GM12865 (cell line): ENCODE measurements around the gene KDM4B.

Experiments used
- DNase-seq: peaks from one replicate; pipeline ENCODE4 v3.0.0; 2010; ENCODE audit warnings: low read depth
- H3K4me3 ChIP-seq: 2 replicates; pipeline ENCODE4 v1.5.1; 2011; ENCODE audit warnings: mild to moderate bottlenecking, low read depth, low read length, control low read depth
- CTCF ChIP-seq: IDR thresholded peaks from 2 replicates; pipeline ENCODE4 v1.5.1; 2011; ENCODE audit warnings: low read length, control low read depth, low read depth, inconsistent platforms; ENCODE audit not compliant: insufficient read depth; ENCODE audit errors: missing control alignments

The KDM4B gene

DNA sequence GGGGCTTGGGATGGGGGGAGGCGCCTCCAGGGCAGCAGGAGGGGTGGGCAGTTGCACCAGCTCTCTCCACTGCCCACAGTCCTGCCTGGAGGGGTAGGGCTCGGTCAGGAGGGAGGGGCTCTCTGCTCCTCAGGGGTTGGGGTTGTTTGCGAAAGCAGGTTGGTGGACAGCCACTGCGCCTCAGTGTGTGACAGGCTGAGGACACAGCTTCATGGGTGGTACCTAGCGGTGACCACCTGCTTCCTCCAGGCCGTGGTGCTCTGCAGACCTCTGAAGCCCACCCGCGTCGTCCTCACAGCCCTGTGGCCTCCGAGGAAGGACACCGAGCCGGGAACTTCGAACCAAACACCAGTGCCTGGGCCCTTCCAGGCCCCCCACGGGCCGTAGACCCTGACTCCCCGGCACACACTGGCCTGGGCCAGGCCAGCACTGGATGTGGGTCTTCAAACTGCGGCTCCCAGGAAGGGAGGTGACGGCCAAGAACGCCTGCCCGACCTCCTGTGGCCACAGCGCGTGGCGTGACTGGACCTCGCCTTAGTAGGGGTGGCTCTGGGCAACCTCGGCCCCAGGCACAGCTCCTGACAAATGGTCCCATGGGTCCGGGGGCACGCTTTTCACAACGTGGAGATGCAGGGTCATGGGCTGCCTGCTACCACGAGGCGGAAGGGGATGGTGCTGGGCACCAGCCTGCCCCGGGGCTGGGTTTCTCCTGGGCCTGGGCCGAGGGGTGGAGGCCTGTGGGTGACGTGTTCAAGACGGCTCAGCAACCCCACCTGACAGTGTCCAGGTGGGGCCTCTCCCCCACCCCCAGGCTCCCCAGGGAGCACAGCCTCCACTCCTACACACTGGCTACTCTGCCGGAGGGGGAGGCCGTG, 173.2 kb downstream of the KDM4B start:
- no peak overlapping the region for H3K4me3 ChIP-seq
- no peak for TF ChIP-seq CTCF
- DNase-seq: no peak

- TF ChIP-seq CTCF: no peak
- H3K4me3 ChIP-seq: no peak overlapping the region
- no peak for DNase-seq
Observed at GRCh38 chr19:5142725-5143097, 173.8 kb downstream of the KDM4B start.

GRCh38 chr19:5143471-5144411, 174.8 kb downstream of the KDM4B start:
- TF ChIP-seq CTCF: no peak
- no peak for DNase-seq
- no peak overlapping the region for H3K4me3 ChIP-seq

GRCh38 chr19:5144545-5145179, 175.7 kb downstream of the KDM4B start:
- TF ChIP-seq CTCF: no peak
- H3K4me3 ChIP-seq: no peak overlapping the region
- no peak for DNase-seq

- DNase-seq: no peak
- H3K4me3 ChIP-seq: no peak overlapping the region
- TF ChIP-seq CTCF: no peak
Observed at GRCh38 chr19:5145521-5146511, 176.9 kb downstream of the KDM4B start.
